ENCODE data around the gene KCNK2. TPM values are rescaled to one million over a fixed set of nuclear protein-coding genes. Genes with fewer than 3 reads are reported as not detected.

KCNK2 gene
- total RNA-seq, 1 donor from 2014 or later = 0.85 TPM

GRCh38 chr1:215059947-215060346, 22.6 kb upstream of the KCNK2 start:
- no peak overlapping the region for H3K4me3 ChIP-seq
- no peaks in the 10 kb centered on the region for H3K36me3 ChIP-seq
- no peak overlapping the region for H3K27ac ChIP-seq
- DNase-seq (ENCODE audit: low spot score in 2 of 2) = no peak
- no peaks in the 10 kb centered on the region for H3K27me3 ChIP-seq
- no peaks in the 10 kb centered on the region for H3K4me1 ChIP-seq
- intact Hi-C loops (cut with DNase I) = no loop called here
- TF ChIP-seq, protein P1, sequence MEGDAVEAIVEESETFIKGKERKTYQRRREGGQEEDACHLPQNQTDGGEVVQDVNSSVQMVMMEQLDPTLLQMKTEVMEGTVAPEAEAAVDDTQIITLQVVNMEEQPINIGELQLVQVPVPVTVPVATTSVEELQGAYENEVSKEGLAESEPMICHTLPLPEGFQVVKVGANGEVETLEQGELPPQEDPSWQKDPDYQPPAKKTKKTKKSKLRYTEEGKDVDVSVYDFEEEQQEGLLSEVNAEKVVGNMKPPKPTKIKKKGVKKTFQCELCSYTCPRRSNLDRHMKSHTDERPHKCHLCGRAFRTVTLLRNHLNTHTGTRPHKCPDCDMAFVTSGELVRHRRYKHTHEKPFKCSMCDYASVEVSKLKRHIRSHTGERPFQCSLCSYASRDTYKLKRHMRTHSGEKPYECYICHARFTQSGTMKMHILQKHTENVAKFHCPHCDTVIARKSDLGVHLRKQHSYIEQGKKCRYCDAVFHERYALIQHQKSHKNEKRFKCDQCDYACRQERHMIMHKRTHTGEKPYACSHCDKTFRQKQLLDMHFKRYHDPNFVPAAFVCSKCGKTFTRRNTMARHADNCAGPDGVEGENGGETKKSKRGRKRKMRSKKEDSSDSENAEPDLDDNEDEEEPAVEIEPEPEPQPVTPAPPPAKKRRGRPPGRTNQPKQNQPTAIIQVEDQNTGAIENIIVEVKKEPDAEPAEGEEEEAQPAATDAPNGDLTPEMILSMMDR (IDR thresholded peaks at IDR 0.05) = no peak
- H3K9me3 ChIP-seq = no peaks in the 10 kb centered on the region

DNA sequence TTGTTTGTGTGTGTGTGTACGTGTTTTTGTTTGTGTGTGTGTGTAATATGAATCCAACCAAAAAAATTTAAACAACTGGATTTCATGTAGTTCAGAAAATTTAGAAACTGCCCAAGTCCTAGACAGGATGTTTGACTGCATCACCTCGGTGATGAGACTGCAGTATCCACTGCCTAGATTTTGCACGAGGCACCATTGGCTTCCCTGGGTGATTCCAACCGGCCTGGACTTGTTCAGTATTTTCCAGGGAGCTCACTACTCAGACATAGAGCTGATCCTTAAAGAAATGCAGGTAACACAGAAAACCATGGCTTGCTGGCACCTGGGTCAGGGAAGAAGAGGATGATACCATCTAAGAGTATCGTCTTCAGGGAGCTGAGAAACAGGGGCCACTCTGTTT, 18.2 kb upstream of the KCNK2 start:
- H3K9me3 ChIP-seq = no peaks in the 10 kb centered on the region
- TF ChIP-seq, protein P1 (IDR thresholded peaks at IDR 0.05) = no peak
- H3K27ac ChIP-seq = no peak overlapping the region
- no peak for DNase-seq (ENCODE audit: low spot score in 2 of 2)
- intact Hi-C loops (cut with DNase I) = no loop called here
- no peak overlapping the region for H3K4me3 ChIP-seq
- no peaks in the 10 kb centered on the region for H3K27me3 ChIP-seq
- H3K36me3 ChIP-seq = no peaks in the 10 kb centered on the region
- H3K4me1 ChIP-seq = no peaks in the 10 kb centered on the region

DNA sequence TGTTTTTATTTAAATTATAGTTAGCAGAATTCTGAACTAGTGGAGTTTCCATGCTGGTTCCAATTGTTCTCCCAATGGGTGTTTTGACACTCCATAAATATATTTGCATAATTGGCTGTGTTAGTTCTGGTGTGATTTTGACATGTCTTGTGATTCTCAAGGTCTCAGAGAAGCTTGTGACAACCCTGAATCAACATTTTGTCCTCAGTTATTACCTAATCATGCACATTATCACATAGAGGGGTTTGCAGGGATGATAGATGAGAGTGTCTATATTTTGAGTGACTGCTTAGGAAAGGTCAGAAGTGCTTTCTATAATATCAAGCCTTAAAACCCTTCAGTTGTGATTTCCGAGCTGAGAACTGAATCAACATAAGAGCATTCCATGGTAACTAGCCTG, 11.5 kb upstream of the KCNK2 start:
- H3K4me3 ChIP-seq = no peak overlapping the region

GRCh38 chr1:215076322-215076721, 6.2 kb upstream of the KCNK2 start:
- intact Hi-C loops (cut with DNase I) = no loop called here

More for the DNA sequence above, 11.5 kb upstream of the KCNK2 start:
- TF ChIP-seq, protein P1 (IDR thresholded peaks at IDR 0.05) = no peak
- DNase-seq (ENCODE audit: low spot score in 2 of 2) = no peak
- Histone ChIP-seq H3K27ac (no peak overlapping the region), H3K9me3 (no peaks in the 10 kb centered on the region), H3K36me3 (no peaks in the 10 kb centered on the region), H3K4me1 (no peaks in the 10 kb centered on the region), H3K27me3 (no peaks in the 10 kb centered on the region)
- intact Hi-C loops (cut with DNase I) = no loop called here

DNA sequence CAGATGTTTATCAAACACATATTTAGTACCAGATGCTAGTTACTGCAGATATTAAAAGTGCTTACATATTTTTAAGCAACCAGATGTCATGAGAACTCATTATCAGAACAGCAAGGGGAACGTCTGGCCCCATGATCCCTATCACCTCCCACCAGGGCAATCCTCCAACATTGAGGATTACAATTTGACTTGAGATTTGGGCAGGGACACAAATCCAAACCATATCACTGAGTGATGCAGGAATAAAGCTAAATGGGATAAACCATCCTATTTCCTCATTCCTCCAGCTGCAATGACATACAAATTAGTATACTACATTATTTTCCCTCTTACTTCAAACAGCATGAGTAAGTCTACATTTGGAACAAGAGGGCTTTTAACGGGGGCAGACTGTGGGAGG, 3.1 kb upstream of the KCNK2 start:
- Histone ChIP-seq H3K4me1 (peaks cover 4% of the 10 kb centered on the region in 2 donors), H3K4me3 (no peak overlapping the region), H3K27ac (no peak overlapping the region), H3K27me3 (no peaks in the 10 kb centered on the region), H3K9me3 (no peaks in the 10 kb centered on the region), H3K36me3 (no peaks in the 10 kb centered on the region)
- intact Hi-C loops (cut with DNase I) = no loop called here
- no peak for DNase-seq (ENCODE audit: low spot score in 2 of 2)
- TF ChIP-seq, protein P1 (IDR thresholded peaks at IDR 0.05) = no peak

More at GRCh38 chr1:215076322-215076721, 6.2 kb upstream of the KCNK2 start:
- Histone ChIP-seq H3K27ac (no peak overlapping the region), H3K9me3 (no peaks in the 10 kb centered on the region), H3K4me1 (no peaks in the 10 kb centered on the region), H3K27me3 (no peaks in the 10 kb centered on the region), H3K4me3 (no peak overlapping the region), H3K36me3 (no peaks in the 10 kb centered on the region)
- TF ChIP-seq, protein P1 (IDR thresholded peaks at IDR 0.05) = no peak
- no peak for DNase-seq (ENCODE audit: low spot score in 2 of 2)

All from ascending aorta (tissue), 2 donors.